GM19324 (cell line): ENCODE measurements around the gene HPGDS.
"Not testable (repeated sequence)": the region's sequence is repeated elsewhere in the genome, so short reads cannot be mapped to it uniquely, and the experiment has no call there.

Source experiments
- ATAC-seq: cut with Tn5 transposase; IDR thresholded peaks from one replicate; pipeline ENCODE4 v1.9.1; 2021; ENCODE audit warnings: mild to moderate bottlenecking, moderate library complexity; ENCODE audit not compliant: unreplicated experiment, low FRiP score

HPGDS gene

GRCh38 chr4:94358101-94358500 is 15.5 kb upstream of the HPGDS start:
- no peak for ATAC-seq

GRCh38 chr4:94357624-94358023 is 15.0 kb upstream of the HPGDS start:
- no peak for ATAC-seq

DNA sequence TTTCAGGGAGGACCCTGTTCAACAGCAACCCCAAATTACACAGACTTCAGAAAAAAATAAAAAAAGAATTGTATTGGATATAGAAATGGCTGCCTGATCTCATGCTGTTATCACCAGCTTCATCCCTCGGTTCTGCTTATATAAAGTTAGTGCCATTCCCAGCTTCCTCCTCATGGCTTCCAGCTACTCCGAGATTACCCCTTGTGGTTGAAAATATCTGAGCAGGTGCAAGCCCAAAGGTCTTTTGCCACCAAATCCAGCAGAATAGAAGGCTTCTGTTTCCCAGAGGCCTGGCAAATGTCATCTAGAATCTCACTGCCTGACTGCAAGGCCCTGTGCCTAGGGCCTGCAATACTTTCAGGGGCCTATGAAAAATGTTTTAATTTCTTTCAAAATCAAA is 13.8 kb upstream of the HPGDS start:
- no peak for ATAC-seq

- ATAC-seq = no peak
Observed at GRCh38 chr4:94354474-94354896, 11.8 kb upstream of the HPGDS start.

- ATAC-seq = no peak
Observed at GRCh38 chr4:94352996-94353395, 10.4 kb upstream of the HPGDS start.

DNA sequence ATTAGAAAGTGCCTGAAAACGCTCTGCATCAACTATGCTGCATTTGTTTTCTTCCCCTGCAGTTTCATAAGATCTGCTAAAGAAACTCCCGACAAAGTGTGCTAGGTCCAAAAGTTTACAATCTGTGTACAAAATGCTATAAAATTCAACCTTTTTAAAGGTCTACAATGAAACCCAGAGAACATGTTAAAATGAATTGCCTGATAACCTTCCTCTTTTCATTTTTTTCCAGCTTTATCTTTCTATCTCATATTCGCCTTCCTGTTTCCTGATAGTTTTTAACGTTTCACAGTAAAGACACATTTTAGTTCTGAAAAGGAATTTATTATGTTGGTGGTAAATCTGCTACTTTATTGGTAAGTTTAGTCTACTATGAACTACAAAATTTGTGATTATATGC is 9.5 kb upstream of the HPGDS start:
- no peak for ATAC-seq

DNA sequence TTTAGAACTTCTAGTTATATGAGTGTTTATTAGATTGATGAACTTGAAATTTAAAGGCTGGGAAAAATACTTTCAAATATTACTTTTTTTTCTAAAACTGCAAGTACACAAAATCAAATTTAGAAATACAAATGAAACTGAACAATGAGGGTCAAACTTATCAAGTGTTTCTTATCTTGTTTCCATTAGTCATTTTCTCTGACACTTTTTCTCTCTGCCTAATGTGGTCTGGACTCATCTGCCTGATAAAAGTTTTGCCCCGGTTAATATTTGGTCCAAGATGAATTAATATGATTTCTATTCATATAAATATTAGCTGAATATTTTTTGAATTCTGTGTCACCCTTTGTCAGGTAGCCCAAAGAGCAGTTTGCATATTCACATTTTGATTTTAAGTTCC is 8.7 kb upstream of the HPGDS start:
- no peak for ATAC-seq

GRCh38 chr4:94350095-94350494 is 7.5 kb upstream of the HPGDS start:
- no peak for ATAC-seq

- ATAC-seq = no peak
Observed at GRCh38 chr4:94349193-94349592, 6.6 kb upstream of the HPGDS start.

DNA sequence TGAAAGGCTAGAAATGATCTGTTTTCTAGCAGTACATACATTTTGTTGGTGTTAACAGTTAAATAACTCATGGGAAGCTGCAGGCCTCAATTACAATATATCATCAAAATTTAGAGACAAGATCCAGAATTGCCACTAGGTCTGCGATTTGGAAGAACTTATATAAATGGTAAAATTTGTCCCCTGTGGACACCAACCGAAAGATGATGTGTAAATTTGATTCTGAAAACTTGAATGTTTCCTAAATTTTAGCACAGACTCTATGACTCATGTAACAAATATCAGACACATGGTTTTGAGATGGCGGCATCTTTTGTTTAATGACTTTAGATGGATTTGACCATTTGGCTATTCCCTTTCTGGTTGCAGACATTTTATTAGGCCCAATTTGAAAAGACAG is 6.0 kb upstream of the HPGDS start:
- no peak for ATAC-seq

- no peak for ATAC-seq
Observed at GRCh38 chr4:94346541-94346940, 3.9 kb upstream of the HPGDS start.

DNA sequence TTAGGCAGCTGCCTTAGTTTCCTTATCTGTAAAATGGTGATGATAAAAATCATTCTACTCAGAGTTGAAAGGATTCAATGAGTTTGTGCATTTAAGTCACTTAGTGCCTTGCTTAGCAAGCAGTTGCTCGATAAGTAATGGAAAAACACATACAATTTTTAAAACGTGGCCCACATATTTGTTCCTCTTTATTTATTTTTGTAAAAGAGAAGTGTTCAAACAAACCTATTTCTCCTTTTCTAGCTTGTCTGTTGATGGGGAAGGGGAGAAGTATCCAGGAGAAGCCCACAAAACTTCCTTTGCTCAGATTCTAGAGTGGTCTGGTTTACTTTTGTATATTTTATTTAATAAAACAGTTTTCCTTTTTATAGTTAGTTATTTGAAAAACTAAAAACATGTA is 3.3 kb upstream of the HPGDS start:
- no peak for ATAC-seq

- no peak for ATAC-seq
Observed at GRCh38 chr4:94345266-94345665, 2.6 kb upstream of the HPGDS start.

GRCh38 chr4:94344457-94344856 is 1.8 kb upstream of the HPGDS start:
- no peak for ATAC-seq

- no peak for ATAC-seq
Observed at GRCh38 chr4:94341481-94342370, 910 bp downstream of the HPGDS start.

GRCh38 chr4:94339779-94340178 is 2.9 kb downstream of the HPGDS start:
- ATAC-seq = no peak

- peak; percentile 47 for ATAC-seq
Observed at GRCh38 chr4:94338681-94339351, 3.8 kb downstream of the HPGDS start.

DNA sequence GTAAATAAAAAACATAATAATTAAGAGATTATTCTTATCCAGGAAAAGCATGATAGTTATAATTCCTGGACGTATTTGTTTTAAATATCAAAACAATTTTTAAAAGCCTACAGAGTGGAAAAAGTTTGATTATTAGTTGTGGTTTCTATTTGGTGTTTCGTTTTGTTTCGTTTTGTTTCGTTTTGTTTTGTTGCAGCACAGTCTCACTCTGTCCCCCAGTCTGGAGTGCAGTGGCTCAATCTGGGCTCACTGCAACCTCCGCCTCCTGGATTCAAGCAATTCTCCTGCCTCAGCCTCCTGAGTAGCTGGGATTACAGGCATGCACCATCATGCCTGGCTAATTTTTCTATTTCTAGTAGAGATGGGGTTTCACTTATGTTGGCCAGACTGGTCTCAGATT is 5.8 kb downstream of the HPGDS start:
- ATAC-seq = not testable (repeated sequence)

GRCh38 chr4:94336303-94336702 is 6.3 kb downstream of the HPGDS start:
- ATAC-seq = no peak

GRCh38 chr4:94334962-94335361 is 7.7 kb downstream of the HPGDS start:
- ATAC-seq = no peak

GRCh38 chr4:94334476-94334875 is 8.2 kb downstream of the HPGDS start:
- ATAC-seq = no peak

- ATAC-seq = no peak
Observed at GRCh38 chr4:94333866-94334265, 8.8 kb downstream of the HPGDS start.
